Omental fat pad (tissue), 4 donors: ENCODE results near the gene MIPEP. TPM values are rescaled to one million over a fixed set of nuclear protein-coding genes. Genes with fewer than 3 reads are reported as not detected.

Source experiments
- ATAC-seq: fragments of 150-250 bp; one replicate; pipeline ENCODE4 v1.9.1; 2016; ENCODE audit warnings: mild to moderate bottlenecking, moderate library complexity; ENCODE audit not compliant: low FRiP score
- DNase-seq: peaks from one replicate; pipeline ENCODE4 v3.0.0-alpha.2; 2019; ENCODE audit warnings: low spot score
- total RNA-seq, 4 donors: library from RNA; depleted of rRNA; stranded (reverse); fragments of >200 nt; gene quantifications; one replicate each; pipeline ENCODE4 v1.1.0, GENCODE V29; 2016
- TF ChIP-seq, protein P1 (sequence below), 3 donors: fragments of 450-650 bp; IDR thresholded peaks; one replicate each; pipeline ENCODE4 v1.5.1; 2016 to 2017; ENCODE audit warnings: antibody characterized with exemption in 3 of 3, mild to moderate bottlenecking in 3 of 3, moderate library complexity in 2 of 3

The MIPEP gene
- total RNA-seq, 4 donors from 2014 or later = 9.2 to 24.6 (median 10.9) TPM

DNA sequence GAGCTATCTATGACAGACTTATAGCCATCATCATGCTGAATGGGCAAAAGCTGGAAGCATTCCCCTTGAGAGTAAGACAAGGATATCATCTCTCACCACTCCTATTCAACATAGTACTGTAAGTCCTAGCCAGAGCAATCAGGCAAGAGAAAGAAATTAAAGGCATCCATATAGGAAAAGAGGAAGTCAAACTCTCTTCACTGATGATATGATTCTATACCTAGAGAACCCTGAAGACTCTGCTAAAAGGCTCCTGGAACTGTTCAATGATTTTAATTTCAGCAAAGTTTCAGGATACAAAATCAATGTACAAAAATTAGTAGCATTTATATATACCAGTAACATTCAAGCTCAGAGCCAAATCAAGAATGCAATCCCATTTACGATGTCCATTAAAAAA is 29.8 kb upstream of the MIPEP start:
- ATAC-seq (no peak), DNase-seq (no peak)
- TF ChIP-seq, protein P1, sequence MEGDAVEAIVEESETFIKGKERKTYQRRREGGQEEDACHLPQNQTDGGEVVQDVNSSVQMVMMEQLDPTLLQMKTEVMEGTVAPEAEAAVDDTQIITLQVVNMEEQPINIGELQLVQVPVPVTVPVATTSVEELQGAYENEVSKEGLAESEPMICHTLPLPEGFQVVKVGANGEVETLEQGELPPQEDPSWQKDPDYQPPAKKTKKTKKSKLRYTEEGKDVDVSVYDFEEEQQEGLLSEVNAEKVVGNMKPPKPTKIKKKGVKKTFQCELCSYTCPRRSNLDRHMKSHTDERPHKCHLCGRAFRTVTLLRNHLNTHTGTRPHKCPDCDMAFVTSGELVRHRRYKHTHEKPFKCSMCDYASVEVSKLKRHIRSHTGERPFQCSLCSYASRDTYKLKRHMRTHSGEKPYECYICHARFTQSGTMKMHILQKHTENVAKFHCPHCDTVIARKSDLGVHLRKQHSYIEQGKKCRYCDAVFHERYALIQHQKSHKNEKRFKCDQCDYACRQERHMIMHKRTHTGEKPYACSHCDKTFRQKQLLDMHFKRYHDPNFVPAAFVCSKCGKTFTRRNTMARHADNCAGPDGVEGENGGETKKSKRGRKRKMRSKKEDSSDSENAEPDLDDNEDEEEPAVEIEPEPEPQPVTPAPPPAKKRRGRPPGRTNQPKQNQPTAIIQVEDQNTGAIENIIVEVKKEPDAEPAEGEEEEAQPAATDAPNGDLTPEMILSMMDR (IDR thresholded peaks at IDR 0.05) = no peak

DNA sequence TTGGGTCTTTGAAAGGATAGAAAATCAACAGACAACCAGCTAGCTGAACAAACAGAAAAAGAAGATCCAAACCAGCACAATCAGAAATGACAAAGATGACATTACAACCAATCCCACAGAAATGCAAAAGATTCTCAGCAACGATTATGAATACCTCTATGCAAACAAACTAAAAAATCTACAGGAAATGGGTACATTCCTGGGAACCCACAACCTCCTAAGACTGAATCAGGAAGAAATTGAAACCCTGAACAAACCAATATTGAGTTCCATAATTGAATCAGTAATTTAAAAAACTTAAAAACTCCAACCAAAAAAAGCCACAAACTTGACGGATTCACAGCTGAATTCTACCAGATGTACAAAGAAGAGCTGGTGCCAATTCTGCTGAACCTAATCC is 29.0 kb upstream of the MIPEP start:
- ATAC-seq (no peak), DNase-seq (no peak)
- TF ChIP-seq, protein P1 (IDR thresholded peaks at IDR 0.05) = no peak

GRCh38 chr13:23915308-23915707 is 26.1 kb upstream of the MIPEP start:
- TF ChIP-seq, protein P1 (IDR thresholded peaks at IDR 0.05) = no peak
- ATAC-seq (no peak), DNase-seq (no peak)

GRCh38 chr13:23912469-23912868 is 23.3 kb upstream of the MIPEP start:
- DNase-seq (no peak), ATAC-seq (no peak)
- TF ChIP-seq, protein P1 (IDR thresholded peaks at IDR 0.05) = no peak

GRCh38 chr13:23909606-23910005 is 20.4 kb upstream of the MIPEP start:
- ATAC-seq = no peak
- DNase-seq = no peak
- TF ChIP-seq, protein P1 (IDR thresholded peaks at IDR 0.05) = no peak

- TF ChIP-seq, protein P1 (IDR thresholded peaks at IDR 0.05) = no peak
- ATAC-seq = no peak
- DNase-seq = no peak
Observed at GRCh38 chr13:23905766-23906165, 16.6 kb upstream of the MIPEP start.

DNA sequence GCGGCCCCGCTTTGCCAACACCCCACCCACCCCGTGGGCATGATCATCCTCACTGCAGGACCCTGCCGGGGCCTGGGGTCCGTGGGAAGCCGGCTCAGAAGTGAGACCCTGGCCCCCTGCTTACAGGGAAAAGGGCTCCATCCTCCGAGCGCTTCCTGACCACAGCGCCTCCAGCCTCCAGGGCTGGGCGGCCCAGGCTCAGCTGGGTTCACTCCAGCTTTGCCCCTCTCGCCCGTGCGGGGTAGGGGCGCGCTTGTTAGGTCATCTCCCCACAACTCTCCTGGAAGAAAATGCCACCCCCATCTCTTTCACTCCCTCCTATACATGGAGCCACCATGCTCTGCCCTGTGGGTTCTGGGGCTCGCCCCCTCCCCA is 14.7 kb upstream of the MIPEP start:
- TF ChIP-seq, protein P1 (IDR thresholded peaks at IDR 0.05) = no peak
- ATAC-seq = no peak

More for the DNA sequence above, 14.7 kb upstream of the MIPEP start:
- DNase-seq = no peak
